ENCODE measurements around the gene SLC6A5. TPM values are rescaled to one million over a fixed set of nuclear protein-coding genes. Genes with fewer than 3 reads are reported as not detected.

SLC6A5 gene
- total RNA-seq, 4 donors from 2014 or later: not detected

GRCh38 chr11:20670932-20671403 lies 71.6 kb downstream of the SLC6A5 start:
- DNase-seq: no peak
- Histone ChIP-seq H3K27me3 (peaks cover 6 to 88% (median 11%) of the 10 kb centered on the region in 4 donors), H3K4me3 (no peak overlapping the region), H3K4me1 (peaks cover 9 to 20% (median 12%) of the 10 kb centered on the region in 3 donors), H3K36me3 (no peaks in the 10 kb centered on the region), H3K27ac (no peak overlapping the region), H3K9me3 (no peaks in the 10 kb centered on the region)
- TF ChIP-seq, protein P1, sequence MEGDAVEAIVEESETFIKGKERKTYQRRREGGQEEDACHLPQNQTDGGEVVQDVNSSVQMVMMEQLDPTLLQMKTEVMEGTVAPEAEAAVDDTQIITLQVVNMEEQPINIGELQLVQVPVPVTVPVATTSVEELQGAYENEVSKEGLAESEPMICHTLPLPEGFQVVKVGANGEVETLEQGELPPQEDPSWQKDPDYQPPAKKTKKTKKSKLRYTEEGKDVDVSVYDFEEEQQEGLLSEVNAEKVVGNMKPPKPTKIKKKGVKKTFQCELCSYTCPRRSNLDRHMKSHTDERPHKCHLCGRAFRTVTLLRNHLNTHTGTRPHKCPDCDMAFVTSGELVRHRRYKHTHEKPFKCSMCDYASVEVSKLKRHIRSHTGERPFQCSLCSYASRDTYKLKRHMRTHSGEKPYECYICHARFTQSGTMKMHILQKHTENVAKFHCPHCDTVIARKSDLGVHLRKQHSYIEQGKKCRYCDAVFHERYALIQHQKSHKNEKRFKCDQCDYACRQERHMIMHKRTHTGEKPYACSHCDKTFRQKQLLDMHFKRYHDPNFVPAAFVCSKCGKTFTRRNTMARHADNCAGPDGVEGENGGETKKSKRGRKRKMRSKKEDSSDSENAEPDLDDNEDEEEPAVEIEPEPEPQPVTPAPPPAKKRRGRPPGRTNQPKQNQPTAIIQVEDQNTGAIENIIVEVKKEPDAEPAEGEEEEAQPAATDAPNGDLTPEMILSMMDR (IDR thresholded peaks at IDR 0.05): no peak
- TF ChIP-seq POLR2A (IDR thresholded peaks at IDR 0.05): no peak
- intact Hi-C loops (cut with DNase I): no loop called here
- WGBS, 2 donors: 21 to 36% methylated on average over 10 to 17 of the region's 21 CpGs

DNA sequence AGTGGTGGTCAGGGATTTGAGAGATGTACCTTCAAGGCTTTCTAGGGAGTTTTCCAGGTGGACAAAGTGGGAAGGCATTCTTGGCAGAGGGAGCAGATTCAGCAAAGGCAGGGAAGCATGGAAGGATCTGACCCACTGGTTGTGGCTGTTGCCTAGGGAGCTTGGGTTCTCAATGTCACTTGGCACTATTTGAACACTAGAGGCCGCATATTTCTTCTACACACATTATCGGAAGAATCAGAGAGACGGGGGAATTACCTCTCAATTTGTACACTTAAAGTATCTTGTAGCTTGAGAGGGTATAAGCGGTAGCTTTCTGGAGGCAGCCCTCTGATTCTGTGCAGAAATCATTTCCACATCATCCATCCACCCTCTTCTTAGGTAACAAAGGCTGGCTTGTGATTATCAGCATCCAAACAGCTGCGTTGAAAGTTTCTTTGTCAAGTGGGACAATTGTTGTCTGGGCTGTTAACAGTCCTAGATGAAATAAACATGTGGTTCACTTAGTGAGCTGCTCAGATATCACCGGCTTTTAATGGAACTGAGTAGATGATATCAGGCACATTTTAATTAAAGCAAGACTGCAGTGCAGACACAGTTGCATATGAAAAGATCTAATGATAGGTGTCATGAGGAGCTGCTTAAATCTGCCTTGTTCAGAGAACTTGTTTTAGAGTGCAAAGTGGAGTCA lies 72.6 kb downstream of the SLC6A5 start:
- H3K27me3 ChIP-seq: peaks cover 6 to 94% (median 11%) of the 10 kb centered on the region in 4 donors
- WGBS, 2 donors: 24 to 26% methylated on average over 5 to 6 of the region's 6 CpGs
- no peak for DNase-seq
- intact Hi-C loops (cut with DNase I): no loop called here
- no peak overlapping the region for H3K27ac ChIP-seq
- no peaks in the 10 kb centered on the region for H3K9me3 ChIP-seq
- no peak overlapping the region for H3K4me3 ChIP-seq
- no peaks in the 10 kb centered on the region for H3K36me3 ChIP-seq
- TF ChIP-seq, protein P1 (IDR thresholded peaks at IDR 0.05): peak in 1 of 6 experiments; percentile 6
- no peak for TF ChIP-seq POLR2A (IDR thresholded peaks at IDR 0.05)
- peaks cover 9 to 20% (median 12%) of the 10 kb centered on the region in 3 donors for H3K4me1 ChIP-seq

GRCh38 chr11:20672575-20672974 lies 73.2 kb downstream of the SLC6A5 start:
- H3K27me3 ChIP-seq: peaks cover 6 to 89% (median 11%) of the 10 kb centered on the region in 4 donors
- intact Hi-C loops (cut with DNase I): no loop called here

GRCh38 chr11:20676658-20677057 lies 77.2 kb downstream of the SLC6A5 start:
- H3K36me3 ChIP-seq: no peaks in the 10 kb centered on the region
- H3K27ac ChIP-seq: no peak overlapping the region
- DNase-seq: no peak
- no peaks in the 10 kb centered on the region for H3K9me3 ChIP-seq
- no peaks in the 10 kb centered on the region for H3K4me1 ChIP-seq
- no peak overlapping the region for H3K4me3 ChIP-seq
- WGBS, 2 donors: 89 to 92% methylated on average over 2 of the region's 2 CpGs
- H3K27me3 ChIP-seq: peaks cover 0 to 48% (median 0%) of the 10 kb centered on the region in 4 donors
- intact Hi-C loops (cut with DNase I): no loop called here
- TF ChIP-seq, protein P1 (IDR thresholded peaks at IDR 0.05): no peak
- TF ChIP-seq POLR2A (IDR thresholded peaks at IDR 0.05): no peak

More at GRCh38 chr11:20672575-20672974, 73.2 kb downstream of the SLC6A5 start:
- TF ChIP-seq, protein P1 (IDR thresholded peaks at IDR 0.05): peak in 1 of 6 experiments; percentile 18
- TF ChIP-seq POLR2A (IDR thresholded peaks at IDR 0.05): no peak
- Histone ChIP-seq H3K4me3 (no peak overlapping the region), H3K4me1 (peaks cover 9 to 20% (median 12%) of the 10 kb centered on the region in 3 donors), H3K36me3 (no peaks in the 10 kb centered on the region), H3K9me3 (no peaks in the 10 kb centered on the region), H3K27ac (no peak overlapping the region)
- WGBS, 2 donors: 21 to 30% methylated on average over 2 of the region's 2 CpGs
- no peak for DNase-seq

DNA sequence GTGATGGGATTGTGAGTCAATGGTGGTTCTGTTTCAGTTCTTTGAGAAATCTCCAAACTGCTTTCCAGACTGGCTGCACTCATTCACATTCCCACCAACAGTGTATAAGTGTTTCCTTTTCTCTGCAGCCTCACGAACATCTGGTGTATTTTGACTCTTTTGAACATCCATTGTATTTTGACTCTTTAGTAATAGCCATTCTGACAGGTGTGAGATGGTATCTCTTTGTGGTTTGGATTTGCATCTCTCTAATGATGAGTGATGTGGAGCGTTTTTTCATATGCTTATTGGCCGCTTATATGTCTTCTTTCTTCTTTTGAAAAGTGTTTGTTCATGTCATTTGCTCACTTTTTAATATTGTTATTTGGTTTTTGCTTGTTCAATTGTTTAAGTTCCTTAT lies 89.4 kb downstream of the SLC6A5 start:
- no peak overlapping the region for H3K27ac ChIP-seq
- H3K4me3 ChIP-seq: no peak overlapping the region
- TF ChIP-seq, protein P1 (IDR thresholded peaks at IDR 0.05): no peak
- TF ChIP-seq POLR2A (IDR thresholded peaks at IDR 0.05): no peak
- no peaks in the 10 kb centered on the region for H3K9me3 ChIP-seq
- intact Hi-C loops (cut with DNase I): no loop called here
- no peaks in the 10 kb centered on the region for H3K4me1 ChIP-seq
- WGBS, 2 donors: 51 to 52% methylated on average over 3 of the region's 3 CpGs
- DNase-seq: no peak
- H3K27me3 ChIP-seq: no peaks in the 10 kb centered on the region
- H3K36me3 ChIP-seq: no peaks in the 10 kb centered on the region
